Stimulated activated CD8-positive, alpha-beta memory T cell treated with anti-CD3 and anti-CD28 coated beads, Interleukin-2, amount 100 ng/mL, for 48 hours (primary cell): ENCODE data around the gene SERBP1.
A peak's percentile ranks its signal among the peaks of the same experiment; 100 is the strongest.
"Not testable (repeated sequence)": the region's sequence is repeated elsewhere in the genome, so short reads cannot be mapped to it uniquely, and the experiment has no call there.

Experiments used
- DNase-seq, 2 donors: peaks; one replicate each; pipeline ENCODE4 v3.0.0-alpha.2; 2020; ENCODE audit warnings: low read depth in 2 of 2

SERBP1 gene

GRCh38 chr1:67430358-67431155 lies at the start of gene SERBP1:
TSS of gene SERBP1 (minus strand) at chr1:67430402. CDS start at chr1:67430300, 102 bp downstream.
- DNase-seq, result peak; percentile 89 to 92

- peak in 1 of 2 donors; percentile 5 for DNase-seq
These were observed 49.1 kb upstream of the SERBP1 start for GRCh38 chr1:67479146-67479891.

GRCh38 chr1:67476906-67477305 lies 46.7 kb upstream of the SERBP1 start:
- DNase-seq, result no peak

- no peak for DNase-seq
These were observed 45.8 kb upstream of the SERBP1 start for GRCh38 chr1:67476006-67476482.

- no peak for DNase-seq
These were observed 41.9 kb upstream of the SERBP1 start for GRCh38 chr1:67472056-67472455.

GRCh38 chr1:67469431-67469830 lies 39.2 kb upstream of the SERBP1 start:
- no peak for DNase-seq

GRCh38 chr1:67468066-67468718 lies 38.0 kb upstream of the SERBP1 start:
- DNase-seq, result no peak

GRCh38 chr1:67465375-67465774 lies 35.2 kb upstream of the SERBP1 start:
- DNase-seq, result no peak

GRCh38 chr1:67464746-67465145 lies 34.5 kb upstream of the SERBP1 start:
- DNase-seq, result no peak

- no peak for DNase-seq
These were observed 33.9 kb upstream of the SERBP1 start for GRCh38 chr1:67464058-67464457.

GRCh38 chr1:67463298-67463955 lies 33.2 kb upstream of the SERBP1 start:
- DNase-seq, result no peak

- DNase-seq, result no peak
These were observed 30.7 kb upstream of the SERBP1 start for GRCh38 chr1:67460676-67461500.

GRCh38 chr1:67459068-67459467 lies 28.9 kb upstream of the SERBP1 start:
- no peak for DNase-seq

GRCh38 chr1:67458663-67459062 lies 28.5 kb upstream of the SERBP1 start:
- DNase-seq, result no peak

- no peak for DNase-seq
These were observed 27.0 kb upstream of the SERBP1 start for GRCh38 chr1:67457247-67457646.

- no peak for DNase-seq
These were observed 21.6 kb upstream of the SERBP1 start for GRCh38 chr1:67451815-67452214.

GRCh38 chr1:67451356-67451755 lies 21.2 kb upstream of the SERBP1 start:
- DNase-seq, result no peak

GRCh38 chr1:67446893-67447292 lies 16.7 kb upstream of the SERBP1 start:
- DNase-seq, result no peak

GRCh38 chr1:67446014-67446413 lies 15.8 kb upstream of the SERBP1 start:
- not testable (repeated sequence) for DNase-seq

- no peak for DNase-seq
These were observed 11.6 kb upstream of the SERBP1 start for GRCh38 chr1:67441739-67442281.

GRCh38 chr1:67441183-67441582 lies 11.0 kb upstream of the SERBP1 start:
- no peak for DNase-seq
